HS-5 (cell line): ENCODE results near the gene FBXW12.
A peak's percentile ranks its signal among the peaks of the same experiment; 100 is the strongest.
"Not testable (repeated sequence)": the region's sequence is repeated elsewhere in the genome, so short reads cannot be mapped to it uniquely, and the experiment has no call there.

Experiments used
- DNase-seq: peaks from one replicate; pipeline ENCODE4 v3.0.0-alpha.2; 2012; ENCODE audit warnings: low read depth

FBXW12 gene

GRCh38 chr3:48387634-48388033 is 15.6 kb downstream of the FBXW12 start:
- DNase-seq, result no peak

GRCh38 chr3:48388966-48389365 is 16.9 kb downstream of the FBXW12 start:
- DNase-seq, result no peak

GRCh38 chr3:48394391-48394790 is 22.4 kb downstream of the FBXW12 start:
- no peak for DNase-seq

GRCh38 chr3:48395714-48396113 is 23.7 kb downstream of the FBXW12 start:
- DNase-seq, result no peak

GRCh38 chr3:48397767-48398681 is 26.0 kb downstream of the FBXW12 start:
- no peak for DNase-seq

- DNase-seq, result no peak
Observed at GRCh38 chr3:48398701-48399386, 26.8 kb downstream of the FBXW12 start.

GRCh38 chr3:48399387-48400172 is 27.6 kb downstream of the FBXW12 start:
- DNase-seq, result no peak

DNA sequence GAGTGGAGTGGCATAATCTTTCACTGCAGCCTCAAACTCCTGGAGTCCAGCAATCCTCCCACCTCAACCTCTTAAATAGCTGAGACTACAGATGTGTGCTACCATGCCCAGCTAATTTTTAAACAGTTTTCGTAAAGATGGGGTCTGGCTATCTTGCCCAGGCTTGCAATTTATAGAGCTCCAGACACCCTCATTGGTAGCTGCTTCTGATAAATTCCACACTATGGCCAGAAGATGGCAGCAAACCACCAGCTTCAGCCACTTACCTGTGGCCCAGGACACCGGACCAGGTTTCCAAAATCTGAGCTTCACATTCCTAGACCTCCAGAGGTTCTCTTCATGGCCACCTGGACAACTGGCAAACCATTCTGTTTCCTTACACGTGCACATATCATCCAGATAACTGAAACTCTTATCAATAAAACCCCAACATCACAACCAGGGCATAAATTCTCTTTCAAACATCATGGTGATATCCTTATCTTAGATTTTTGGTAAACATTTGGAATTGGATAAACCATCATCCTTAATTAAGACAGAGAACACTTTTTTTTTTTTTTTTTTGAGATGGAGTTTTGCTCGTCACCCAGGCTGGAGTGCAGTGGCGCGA is 28.9 kb downstream of the FBXW12 start:
- DNase-seq, result no peak

DNA sequence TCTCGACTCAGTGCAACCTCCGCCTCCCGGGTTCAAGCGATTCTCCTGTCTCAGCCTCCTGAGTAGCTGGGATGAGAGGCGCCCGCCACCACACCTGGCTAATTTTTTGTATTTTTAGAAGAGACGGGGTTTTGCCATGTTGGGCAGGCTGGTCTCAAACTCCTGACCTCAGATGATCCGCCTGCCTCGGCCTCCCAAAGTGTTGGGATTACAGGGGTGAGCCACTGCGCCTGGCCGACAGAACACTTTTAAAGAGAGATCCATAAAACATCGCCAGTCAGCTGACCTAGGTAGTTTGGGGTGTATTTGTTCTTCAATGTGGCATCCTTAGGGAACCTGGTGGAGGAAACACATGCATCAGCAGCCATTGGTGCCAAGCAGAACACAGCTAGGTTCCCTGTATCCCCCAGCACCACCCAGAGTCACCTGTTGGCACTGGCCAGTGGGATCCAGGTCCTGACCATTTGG is 29.4 kb downstream of the FBXW12 start:
- DNase-seq, result not testable (repeated sequence)

DNA sequence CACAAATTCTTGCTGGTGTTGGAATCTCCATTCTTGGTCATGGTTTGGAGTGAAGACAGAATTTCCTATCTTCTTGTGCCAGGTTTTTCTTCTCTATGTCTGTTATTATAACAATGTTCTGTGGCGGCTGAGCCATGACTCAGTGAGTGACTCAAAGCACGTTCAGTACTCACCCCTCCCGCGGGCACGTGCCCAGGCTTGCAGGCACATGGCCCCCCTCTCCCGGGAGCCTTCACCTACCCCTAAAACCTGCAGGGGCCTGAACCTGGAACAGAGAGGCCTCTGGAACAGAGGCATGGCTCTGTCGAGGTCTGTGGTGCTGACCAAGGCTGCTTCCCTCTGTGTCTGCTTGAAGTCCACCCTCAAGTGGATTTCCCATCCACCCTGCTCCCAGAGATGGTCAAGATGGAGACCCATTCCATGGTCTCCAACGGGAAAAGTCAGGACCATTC is 30.3 kb downstream of the FBXW12 start:
- peak; percentile 77 for DNase-seq

GRCh38 chr3:48402907-48403306 is 30.9 kb downstream of the FBXW12 start:
- no peak for DNase-seq

- DNase-seq, result no peak
Observed at GRCh38 chr3:48403533-48404439, 31.8 kb downstream of the FBXW12 start.

GRCh38 chr3:48404440-48405342 is 32.7 kb downstream of the FBXW12 start:
- DNase-seq, result no peak

GRCh38 chr3:48405343-48405881 is 33.4 kb downstream of the FBXW12 start:
- DNase-seq, result no peak

DNA sequence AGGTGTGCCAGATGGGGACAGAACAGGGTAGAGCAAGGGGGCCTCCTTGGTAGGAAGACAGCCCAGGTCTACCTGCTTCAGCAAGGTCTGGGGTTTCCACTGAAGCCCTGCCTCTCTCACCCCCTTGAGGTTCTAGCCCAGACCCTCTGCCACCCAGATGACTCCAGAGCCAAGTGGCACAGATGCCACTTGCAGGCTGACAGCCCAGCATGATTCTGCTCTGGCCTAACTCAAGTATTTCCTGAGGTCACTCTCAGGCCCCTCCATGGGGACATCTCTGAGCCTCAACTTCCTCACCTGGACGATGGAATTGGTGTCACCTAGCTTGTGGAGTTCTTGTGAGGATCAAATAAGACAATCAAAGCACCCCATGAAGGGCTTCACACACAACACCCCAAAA is 34.0 kb downstream of the FBXW12 start:
- DNase-seq, result no peak

DNA sequence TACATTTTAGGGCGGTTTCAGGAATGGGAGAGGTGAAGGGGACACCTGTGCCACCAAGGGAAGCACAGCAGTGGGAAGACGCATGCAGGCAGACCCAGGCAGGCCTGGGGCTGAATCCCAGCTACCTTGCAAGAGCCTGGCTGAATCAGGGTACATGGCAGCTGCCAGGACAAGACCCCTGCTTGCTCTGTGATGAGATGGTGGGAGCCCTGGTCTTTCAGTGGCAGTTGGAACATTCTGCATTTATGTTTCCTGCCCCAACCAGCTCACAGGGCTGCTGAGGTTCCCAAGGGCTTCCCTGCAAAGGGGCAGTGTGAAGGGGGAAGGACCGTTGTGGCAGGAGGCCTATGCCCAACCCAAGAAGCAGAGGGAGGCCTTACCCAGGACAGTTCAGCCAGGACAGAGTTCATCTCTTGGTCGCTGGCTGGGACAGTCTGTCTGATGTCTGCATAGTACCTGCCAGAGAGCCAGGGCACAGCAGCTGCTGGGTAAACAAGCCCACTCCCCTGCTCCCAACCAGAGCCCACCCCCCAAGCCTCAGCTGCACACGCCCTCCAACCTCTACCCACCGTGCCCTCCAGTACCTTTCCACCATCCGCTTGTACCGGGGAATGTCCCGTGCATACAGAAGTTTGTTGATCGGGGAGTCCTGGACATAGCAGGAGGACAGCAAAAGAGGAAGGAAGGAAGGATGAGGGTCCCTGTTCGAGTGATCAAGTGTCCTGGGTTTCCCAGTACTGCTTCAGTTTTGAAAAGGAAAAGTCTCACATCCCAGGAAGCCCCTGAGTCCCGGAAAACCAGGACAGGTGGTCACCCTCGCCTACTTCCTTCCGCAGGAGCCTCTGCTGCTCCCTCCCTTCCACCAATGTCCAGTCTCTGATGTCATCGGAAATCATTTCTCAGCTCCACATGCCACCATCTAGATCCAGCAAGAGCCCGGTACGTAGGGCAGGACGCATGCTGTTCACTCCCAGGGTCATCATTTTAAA is 34.7 kb downstream of the FBXW12 start:
- DNase-seq, result no peak

- no peak for DNase-seq
Observed at GRCh38 chr3:48407542-48408099, 35.6 kb downstream of the FBXW12 start.

GRCh38 chr3:48408823-48409281 is 36.8 kb downstream of the FBXW12 start:
- no peak for DNase-seq
